Posterior vena cava (tissue), 2 donors: ENCODE data around the gene PITX2. TPM values are rescaled to one million over a fixed set of nuclear protein-coding genes. Genes with fewer than 3 reads are reported as not detected.

Experiments used
- DNase-seq: peaks from one replicate; pipeline ENCODE4 v3.0.0-alpha.2; 2020; ENCODE audit warnings: low spot score
- intact Hi-C, 2 donors: fragments of 100-400 bp; cut with DNase I; formaldehyde crosslinking; loops; one replicate each; pipeline versions ENCODE4 v1.14.1 to v1.14.2; 2022 to 2023
- total RNA-seq, 2 donors: library from RNA; stranded (reverse); fragmentation: NEBNext Ultra II Directional; extraction: Animal tissue kit (Norgen Biotek cat#: 25700); gene quantifications; one replicate each; pipeline ENCODE4 v1.2.1, GENCODE V29; 2021
- donor health status: DM: yes; HTN: yes; CAD: no.
- donor health status: DM: yes; HTN: yes; CAD: no.

The PITX2 gene
- total RNA-seq, 2 donors from 2014 or later: 0.19 to 0.43 TPM

GRCh38 chr4:110626532-110627153 lies 3.8 kb upstream of the PITX2 start:
- intact Hi-C loops: no loop called here
- DNase-seq: no peak

GRCh38 chr4:110625576-110626257 lies 2.8 kb upstream of the PITX2 start:
- intact Hi-C loops: no loop called here
- DNase-seq: no peak

- intact Hi-C loops: no loop called here
- no peak for DNase-seq
These were observed 2.1 kb upstream of the PITX2 start for GRCh38 chr4:110624904-110625494.

GRCh38 chr4:110624398-110624780 lies 1.5 kb upstream of the PITX2 start:
- no peak for DNase-seq
- intact Hi-C loops: no loop called here

- DNase-seq: no peak
- intact Hi-C loops: no loop called here
These were observed 981 bp upstream of the PITX2 start for GRCh38 chr4:110623718-110624397.

GRCh38 chr4:110621839-110622751 lies 782 bp downstream of the PITX2 start:
- DNase-seq: no peak
- intact Hi-C loops: no loop called here

- intact Hi-C loops: no loop called here
- DNase-seq: no peak
These were observed 1.5 kb downstream of the PITX2 start for GRCh38 chr4:110621328-110621812.

GRCh38 chr4:110620691-110621327 lies 2.1 kb downstream of the PITX2 start:
- no peak for DNase-seq
- intact Hi-C loops: no loop called here

- intact Hi-C loops: no loop called here
- DNase-seq: no peak
These were observed 2.6 kb downstream of the PITX2 start for GRCh38 chr4:110620322-110620690.

GRCh38 chr4:110619463-110620247 lies 3.2 kb downstream of the PITX2 start:
- intact Hi-C loops: no loop called here
- DNase-seq: no peak

- DNase-seq: no peak
- intact Hi-C loops: no loop called here
These were observed 4.1 kb downstream of the PITX2 start for GRCh38 chr4:110618581-110619462.

- intact Hi-C loops: no loop called here
- DNase-seq: no peak
These were observed 5.0 kb downstream of the PITX2 start for GRCh38 chr4:110617646-110618580.

- DNase-seq: no peak
- intact Hi-C loops: no loop called here
These were observed 5.7 kb downstream of the PITX2 start for GRCh38 chr4:110617075-110617640.

GRCh38 chr4:110616238-110617074 lies 6.4 kb downstream of the PITX2 start:
- intact Hi-C loops: no loop called here
- no peak for DNase-seq
